ENCODE measurements around the gene GSTM1. TPM values are rescaled to one million over a fixed set of nuclear protein-coding genes. Genes with fewer than 3 reads are reported as not detected.

The GSTM1 gene
- total RNA-seq, 1 donor from 2014 or later: 22.2 TPM

DNA sequence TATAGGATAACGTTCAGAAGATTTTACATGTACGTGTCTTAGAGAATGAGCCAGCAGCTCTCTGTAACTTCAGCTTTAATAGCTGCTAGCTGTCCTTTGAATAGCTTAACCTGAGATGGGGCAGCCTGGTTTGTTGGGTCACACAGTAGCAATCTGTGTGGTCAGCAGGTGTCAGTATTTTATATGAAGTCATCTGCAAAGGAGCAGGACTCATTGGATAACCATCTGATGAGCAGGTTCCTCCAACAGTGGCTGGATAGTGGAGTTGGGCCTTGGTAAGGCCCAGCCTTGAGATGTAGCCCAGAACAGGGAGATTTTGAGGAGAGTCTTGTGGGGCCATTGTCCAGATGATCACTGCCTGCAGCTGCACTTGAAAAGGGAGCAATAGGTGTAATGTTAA lies 30.9 kb downstream of the GSTM1 start:
- Mint-ChIP-seq H3K27ac (no peak overlapping the region), H3K36me3 (ENCODE audit: low read depth) (no peaks in the 10 kb centered on the region), H3K9me3 (no peaks in the 10 kb centered on the region), H3K4me3 (no peak overlapping the region), H3K4me1 (no peaks in the 10 kb centered on the region), H3K27me3 (peaks cover 18% of the 10 kb centered on the region)
- DNase-seq (no peak), ATAC-seq (ENCODE audit: low read depth) (no peak)
- POLR2A ChIA-PET: no interaction called here
- no peak for TF ChIP-seq CTCF (IDR thresholded peaks at IDR 0.05)
- intact Hi-C loops (cut with micrococcal nuclease): no loop called here
- CTCF ChIA-PET: interaction anchor here (1.3 kb wide), 1 partner anchor 78 kb away, joined by 3 read pairs; no protein-coding TSS in a partner anchor

DNA sequence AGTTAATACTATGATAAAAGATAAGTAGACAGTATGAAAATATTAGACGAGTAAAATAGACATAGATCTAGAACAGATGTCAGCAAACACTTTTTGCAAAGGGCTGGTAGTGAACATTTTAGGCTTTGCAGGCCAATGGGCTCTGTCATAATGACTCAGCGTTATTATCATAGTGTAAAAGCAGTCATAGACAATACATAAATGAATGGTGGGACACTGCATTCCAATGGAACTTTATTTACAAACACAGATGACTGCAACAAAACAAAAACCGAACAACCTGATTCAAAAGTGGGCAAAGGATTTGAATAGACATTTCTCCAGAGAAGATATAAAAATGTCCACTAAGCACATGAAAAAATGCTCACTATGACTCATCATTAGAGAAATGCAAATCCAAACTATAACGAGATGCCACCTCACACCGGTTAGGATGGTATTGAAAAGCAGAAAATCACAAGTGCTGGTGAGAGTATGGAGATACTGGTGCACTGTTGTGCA lies 31.8 kb downstream of the GSTM1 start:
- no peaks in the 10 kb centered on the region for H3K36me3 Mint-ChIP-seq (ENCODE audit: low read depth)
- DNase-seq: no peak
- CTCF ChIA-PET: interaction anchor here (1.3 kb wide), 1 partner anchor 79 kb away, joined by 3 read pairs; no protein-coding TSS in a partner anchor
- H3K9me3 Mint-ChIP-seq: no peaks in the 10 kb centered on the region
- POLR2A ChIA-PET: no interaction called here
- intact Hi-C loops (cut with micrococcal nuclease): no loop called here
- no peak overlapping the region for H3K4me3 Mint-ChIP-seq
- H3K27me3 Mint-ChIP-seq: peaks cover 10% of the 10 kb centered on the region
- no peak for TF ChIP-seq CTCF (IDR thresholded peaks at IDR 0.05)
- H3K27ac Mint-ChIP-seq: no peak overlapping the region
- H3K4me1 Mint-ChIP-seq: no peaks in the 10 kb centered on the region
- ATAC-seq (ENCODE audit: low read depth): no peak

GRCh38 chr1:109721042-109721441 lies 33.4 kb downstream of the GSTM1 start:
- H3K4me1 Mint-ChIP-seq: no peaks in the 10 kb centered on the region
- CTCF ChIA-PET: no interaction called here

DNA sequence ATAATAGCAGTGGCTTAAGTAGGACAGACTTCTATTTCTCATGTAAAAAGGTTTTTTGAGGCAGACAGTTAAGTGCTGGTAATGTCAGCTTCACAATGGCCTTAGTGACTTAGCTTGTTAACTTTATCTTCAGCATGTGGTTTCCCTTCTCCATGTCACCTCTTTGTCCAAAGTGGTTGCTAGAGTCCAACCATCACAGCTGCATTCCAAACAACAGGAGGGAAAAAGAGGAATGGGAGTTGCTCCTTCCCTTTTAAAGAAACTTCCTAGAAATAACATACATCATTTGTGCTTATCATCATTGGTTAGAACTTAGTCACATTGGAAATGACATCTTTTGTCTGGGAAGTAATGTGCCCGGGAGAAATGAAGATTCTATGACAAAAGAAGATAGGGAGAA lies 34.4 kb downstream of the GSTM1 start:
- POLR2A ChIA-PET: no interaction called here
- no peak overlapping the region for H3K4me3 Mint-ChIP-seq
- H3K9me3 Mint-ChIP-seq: no peaks in the 10 kb centered on the region
- no peak for TF ChIP-seq CTCF (IDR thresholded peaks at IDR 0.05)
- CTCF ChIA-PET: no interaction called here
- H3K27ac Mint-ChIP-seq: no peak overlapping the region
- ATAC-seq (ENCODE audit: low read depth) (no peak), DNase-seq (no peak)
- H3K27me3 Mint-ChIP-seq: peaks cover 8% of the 10 kb centered on the region
- H3K36me3 Mint-ChIP-seq (ENCODE audit: low read depth): no peaks in the 10 kb centered on the region
- no peaks in the 10 kb centered on the region for H3K4me1 Mint-ChIP-seq
- intact Hi-C loops (cut with micrococcal nuclease): no loop called here

More at GRCh38 chr1:109721042-109721441, 33.4 kb downstream of the GSTM1 start:
- intact Hi-C loops (cut with micrococcal nuclease): no loop called here
- Mint-ChIP-seq H3K27me3 (peaks cover 9% of the 10 kb centered on the region), H3K9me3 (no peaks in the 10 kb centered on the region), H3K36me3 (ENCODE audit: low read depth) (no peaks in the 10 kb centered on the region), H3K27ac (no peak overlapping the region), H3K4me3 (no peak overlapping the region)
- DNase-seq (no peak), ATAC-seq (ENCODE audit: low read depth) (no peak)
- POLR2A ChIA-PET: no interaction called here
- no peak for TF ChIP-seq CTCF (IDR thresholded peaks at IDR 0.05)

- POLR2A ChIA-PET: no interaction called here
- CTCF ChIA-PET: no interaction called here
- H3K27me3 Mint-ChIP-seq: peaks cover 8% of the 10 kb centered on the region
Measured at GRCh38 chr1:109722908-109723691, 35.5 kb downstream of the GSTM1 start.

More at GRCh38 chr1:109722908-109723691, 35.5 kb downstream of the GSTM1 start:
- intact Hi-C loops (cut with micrococcal nuclease): no loop called here
- Mint-ChIP-seq H3K9me3 (no peaks in the 10 kb centered on the region), H3K4me1 (no peaks in the 10 kb centered on the region), H3K4me3 (no peak overlapping the region), H3K36me3 (ENCODE audit: low read depth) (no peaks in the 10 kb centered on the region), H3K27ac (no peak overlapping the region)
- TF ChIP-seq CTCF (IDR thresholded peaks at IDR 0.05): no peak
- ATAC-seq (ENCODE audit: low read depth) (no peak), DNase-seq (no peak)

All from activated B cell treated with CpG ODN at 0.5 μM for 24 hours (primary cell).